GM10266 (cell line): ENCODE results near the gene SGPP2.

ENCODE experiments used
- DNase-seq: peaks from one replicate; pipeline ENCODE4 v3.0.0; 2012; ENCODE audit errors: extremely low spot score
- TF ChIP-seq, protein P1 (sequence below): IDR thresholded peaks from 2 replicates; pipeline ENCODE4 v1.5.1; 2012; ENCODE audit warnings: mild to moderate bottlenecking, low read depth; ENCODE audit not compliant: control insufficient read depth, insufficient read depth; ENCODE audit errors: missing control alignments

Gene SGPP2

GRCh38 chr2:222523783-222524544, 99.6 kb downstream of the SGPP2 start:
- no peak for DNase-seq
- TF ChIP-seq, protein P1, sequence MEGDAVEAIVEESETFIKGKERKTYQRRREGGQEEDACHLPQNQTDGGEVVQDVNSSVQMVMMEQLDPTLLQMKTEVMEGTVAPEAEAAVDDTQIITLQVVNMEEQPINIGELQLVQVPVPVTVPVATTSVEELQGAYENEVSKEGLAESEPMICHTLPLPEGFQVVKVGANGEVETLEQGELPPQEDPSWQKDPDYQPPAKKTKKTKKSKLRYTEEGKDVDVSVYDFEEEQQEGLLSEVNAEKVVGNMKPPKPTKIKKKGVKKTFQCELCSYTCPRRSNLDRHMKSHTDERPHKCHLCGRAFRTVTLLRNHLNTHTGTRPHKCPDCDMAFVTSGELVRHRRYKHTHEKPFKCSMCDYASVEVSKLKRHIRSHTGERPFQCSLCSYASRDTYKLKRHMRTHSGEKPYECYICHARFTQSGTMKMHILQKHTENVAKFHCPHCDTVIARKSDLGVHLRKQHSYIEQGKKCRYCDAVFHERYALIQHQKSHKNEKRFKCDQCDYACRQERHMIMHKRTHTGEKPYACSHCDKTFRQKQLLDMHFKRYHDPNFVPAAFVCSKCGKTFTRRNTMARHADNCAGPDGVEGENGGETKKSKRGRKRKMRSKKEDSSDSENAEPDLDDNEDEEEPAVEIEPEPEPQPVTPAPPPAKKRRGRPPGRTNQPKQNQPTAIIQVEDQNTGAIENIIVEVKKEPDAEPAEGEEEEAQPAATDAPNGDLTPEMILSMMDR: no peak

GRCh38 chr2:222525811-222526210, 101.5 kb downstream of the SGPP2 start:
- DNase-seq: no peak
- TF ChIP-seq, protein P1: no peak

GRCh38 chr2:222526480-222527277, 102.3 kb downstream of the SGPP2 start:
- no peak for DNase-seq
- TF ChIP-seq, protein P1: no peak

DNA sequence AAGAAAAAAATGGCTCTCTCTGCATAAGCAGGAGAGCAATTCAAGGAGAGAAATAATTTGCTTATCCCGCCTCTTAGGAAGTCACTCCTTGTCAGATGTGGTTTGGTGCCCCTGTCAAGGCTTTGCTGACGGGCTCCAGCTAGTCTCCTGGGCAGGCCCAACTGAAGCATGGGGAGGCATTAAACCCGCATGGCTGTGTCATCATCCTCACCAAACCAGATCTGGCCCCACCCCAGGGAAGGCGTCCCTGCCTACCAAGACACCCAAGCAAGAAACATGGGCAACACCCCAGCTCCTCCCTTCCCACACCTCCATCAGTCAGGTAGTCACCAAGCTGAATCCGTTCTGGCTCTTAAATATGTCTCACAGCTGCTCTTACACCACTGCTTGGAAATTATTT, 108.0 kb downstream of the SGPP2 start:
- DNase-seq: no peak
- TF ChIP-seq, protein P1: no peak

GRCh38 chr2:222535477-222535876, 111.1 kb downstream of the SGPP2 start:
- DNase-seq: no peak
- TF ChIP-seq, protein P1: no peak

DNA sequence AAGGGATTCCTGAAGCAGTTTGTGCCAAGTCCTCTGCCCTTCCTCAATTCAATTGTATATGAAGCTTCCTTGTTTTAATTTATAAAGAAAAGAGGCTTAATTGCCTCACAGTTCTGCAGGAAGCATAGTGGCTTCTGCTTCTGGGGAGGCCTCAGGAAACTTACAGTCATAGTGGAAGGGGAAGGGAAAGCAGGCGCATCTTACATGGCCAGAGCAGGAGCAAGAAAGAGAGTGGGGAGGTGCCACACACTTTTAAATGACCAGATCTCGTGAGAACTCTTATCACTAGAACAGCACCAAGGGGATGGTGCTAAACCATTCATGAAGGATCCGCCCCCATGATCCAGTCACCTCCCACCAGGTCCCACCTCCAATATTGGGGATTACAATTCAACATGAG, 114.2 kb downstream of the SGPP2 start:
- DNase-seq: no peak
- TF ChIP-seq, protein P1: no peak

DNA sequence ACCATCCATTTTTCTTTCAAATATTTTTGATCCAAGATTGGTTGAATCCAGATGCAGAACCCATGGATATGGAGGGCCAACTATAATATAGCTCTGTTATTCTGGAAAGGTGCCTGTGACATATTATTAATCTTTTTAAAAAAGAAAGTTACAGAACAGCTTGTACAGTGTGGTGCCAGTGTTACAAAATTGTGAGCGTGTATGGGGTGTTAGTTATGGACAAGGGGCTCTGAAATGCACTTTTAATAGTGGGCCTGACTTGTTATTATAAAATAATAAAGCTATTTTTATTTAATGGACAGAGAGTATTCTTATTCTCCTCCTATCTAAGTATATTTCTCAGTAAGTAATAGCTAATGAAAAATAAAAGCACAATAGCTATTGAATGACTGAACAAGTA, 120.3 kb downstream of the SGPP2 start:
- DNase-seq: no peak

More for the DNA sequence above, 120.3 kb downstream of the SGPP2 start:
- TF ChIP-seq, protein P1: no peak
